ENCODE data around the gene CAMKK2.

DNA sequence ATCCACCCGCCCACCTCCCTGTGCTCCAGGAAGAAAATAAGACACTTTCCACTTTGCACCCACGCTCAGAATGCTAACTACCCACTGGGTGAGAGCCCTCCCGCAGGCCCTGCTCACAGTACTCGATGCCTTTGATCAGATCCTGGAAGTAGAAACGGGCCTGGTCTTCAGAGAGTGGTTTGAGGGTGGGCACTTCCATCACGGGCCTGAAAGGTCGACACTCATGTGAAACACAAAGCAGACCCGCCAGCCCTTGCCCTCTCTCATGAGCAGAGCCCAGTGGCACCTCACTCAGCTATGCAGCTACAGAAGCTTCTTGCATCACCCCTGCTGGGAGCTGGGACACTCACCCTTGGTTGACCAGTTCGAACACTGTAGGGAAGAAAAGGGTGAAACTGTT lies 41.1 kb downstream of the CAMKK2 start:
- no peak for TF ChIP-seq RCOR1 (IDR thresholded peaks at IDR 0.05; ENCODE audit: insufficient replicate concordance, low read length)
- TF ChIP-seq POLR2A (IDR thresholded peaks at IDR 0.05; ENCODE audit: low read depth, low read length): no peak
- TF ChIP-seq, protein P1, sequence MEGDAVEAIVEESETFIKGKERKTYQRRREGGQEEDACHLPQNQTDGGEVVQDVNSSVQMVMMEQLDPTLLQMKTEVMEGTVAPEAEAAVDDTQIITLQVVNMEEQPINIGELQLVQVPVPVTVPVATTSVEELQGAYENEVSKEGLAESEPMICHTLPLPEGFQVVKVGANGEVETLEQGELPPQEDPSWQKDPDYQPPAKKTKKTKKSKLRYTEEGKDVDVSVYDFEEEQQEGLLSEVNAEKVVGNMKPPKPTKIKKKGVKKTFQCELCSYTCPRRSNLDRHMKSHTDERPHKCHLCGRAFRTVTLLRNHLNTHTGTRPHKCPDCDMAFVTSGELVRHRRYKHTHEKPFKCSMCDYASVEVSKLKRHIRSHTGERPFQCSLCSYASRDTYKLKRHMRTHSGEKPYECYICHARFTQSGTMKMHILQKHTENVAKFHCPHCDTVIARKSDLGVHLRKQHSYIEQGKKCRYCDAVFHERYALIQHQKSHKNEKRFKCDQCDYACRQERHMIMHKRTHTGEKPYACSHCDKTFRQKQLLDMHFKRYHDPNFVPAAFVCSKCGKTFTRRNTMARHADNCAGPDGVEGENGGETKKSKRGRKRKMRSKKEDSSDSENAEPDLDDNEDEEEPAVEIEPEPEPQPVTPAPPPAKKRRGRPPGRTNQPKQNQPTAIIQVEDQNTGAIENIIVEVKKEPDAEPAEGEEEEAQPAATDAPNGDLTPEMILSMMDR (conservative IDR thresholded peaks at IDR 0.05; ENCODE audit: low read depth, low read length): no peak
- no peak for TF ChIP-seq MAZ (IDR thresholded peaks at IDR 0.05; ENCODE audit: borderline replicate concordance, low read depth, low read length)
- no peak for TF ChIP-seq MAFK (IDR thresholded peaks at IDR 0.05; ENCODE audit: low read depth, low read length)
- TF ChIP-seq, protein P2, sequence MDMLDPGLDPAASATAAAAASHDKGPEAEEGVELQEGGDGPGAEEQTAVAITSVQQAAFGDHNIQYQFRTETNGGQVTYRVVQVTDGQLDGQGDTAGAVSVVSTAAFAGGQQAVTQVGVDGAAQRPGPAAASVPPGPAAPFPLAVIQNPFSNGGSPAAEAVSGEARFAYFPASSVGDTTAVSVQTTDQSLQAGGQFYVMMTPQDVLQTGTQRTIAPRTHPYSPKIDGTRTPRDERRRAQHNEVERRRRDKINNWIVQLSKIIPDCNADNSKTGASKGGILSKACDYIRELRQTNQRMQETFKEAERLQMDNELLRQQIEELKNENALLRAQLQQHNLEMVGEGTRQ (IDR thresholded peaks at IDR 0.05; ENCODE audit: low read depth, low read length): no peak
- no peak for TF ChIP-seq BHLHE40 (IDR thresholded peaks at IDR 0.05; ENCODE audit: low read depth, low read length)
- TF ChIP-seq, protein P3, sequence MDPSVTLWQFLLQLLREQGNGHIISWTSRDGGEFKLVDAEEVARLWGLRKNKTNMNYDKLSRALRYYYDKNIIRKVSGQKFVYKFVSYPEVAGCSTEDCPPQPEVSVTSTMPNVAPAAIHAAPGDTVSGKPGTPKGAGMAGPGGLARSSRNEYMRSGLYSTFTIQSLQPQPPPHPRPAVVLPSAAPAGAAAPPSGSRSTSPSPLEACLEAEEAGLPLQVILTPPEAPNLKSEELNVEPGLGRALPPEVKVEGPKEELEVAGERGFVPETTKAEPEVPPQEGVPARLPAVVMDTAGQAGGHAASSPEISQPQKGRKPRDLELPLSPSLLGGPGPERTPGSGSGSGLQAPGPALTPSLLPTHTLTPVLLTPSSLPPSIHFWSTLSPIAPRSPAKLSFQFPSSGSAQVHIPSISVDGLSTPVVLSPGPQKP (IDR thresholded peaks at IDR 0.05; ENCODE audit: borderline replicate concordance, low read depth, low read length): no peak
- no peak for TF ChIP-seq CEBPB (IDR thresholded peaks at IDR 0.05; ENCODE audit: low read depth, low read length)
